Measurements from ENCODE around the gene CALML5.

The CALML5 gene

DNA sequence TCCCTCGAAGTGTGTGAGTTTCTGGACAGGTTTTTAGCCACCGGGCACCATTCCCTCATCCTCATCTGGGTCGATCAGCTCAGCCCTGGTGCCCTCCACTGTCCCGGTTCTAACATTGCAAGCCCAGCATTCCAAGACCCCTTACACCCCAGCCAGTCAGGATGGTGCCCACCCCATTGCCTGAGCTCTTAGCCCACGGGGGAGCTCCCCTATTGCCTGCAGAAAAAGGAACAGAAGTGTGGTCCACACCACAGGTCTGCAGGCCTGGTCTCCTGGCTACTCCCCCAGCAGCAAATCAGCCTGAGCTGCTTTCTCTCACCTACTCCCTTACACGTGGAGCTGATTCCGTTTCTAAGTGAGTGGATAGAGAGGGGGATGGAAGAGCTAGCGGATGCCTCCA, 4.8 kb downstream of the CALML5 start:
- Histone ChIP-seq H3K27me3 (ENCODE audit: control insufficient read depth, low read length) (no peaks in the 10 kb centered on the region; the same call in 1 of the 2 replicates), H3K79me2 (ENCODE audit: control insufficient read depth, low read length) (no peaks in the 10 kb centered on the region), H3K4me3 (ENCODE audit: low read length) (no peak overlapping the region), H3F3A (ENCODE audit: control insufficient read depth, insufficient read depth) (no peaks in the 10 kb centered on the region), H4K20me1 (ENCODE audit: control insufficient read depth, insufficient read depth, low read depth, low read length) (no peaks in the 10 kb centered on the region), H3K4me2 (ENCODE audit: low read length) (no peak overlapping the region), H3K27ac (ENCODE audit: low read depth, low read length) (no peak overlapping the region), H3K9me3 (ENCODE audit: control insufficient read depth, insufficient read depth, low read length) (no peaks in the 10 kb centered on the region), H3K9me2 (replicated peaks; ENCODE audit: control insufficient read depth, low read length) (no peaks in the 10 kb centered on the region), H3K36me3 (ENCODE audit: control insufficient read depth, low read length) (no peaks in the 10 kb centered on the region), H3K4me1 (ENCODE audit: control insufficient read depth, low read length) (peaks cover 11% of the 10 kb centered on the region)
- TF ChIP-seq, protein P1, sequence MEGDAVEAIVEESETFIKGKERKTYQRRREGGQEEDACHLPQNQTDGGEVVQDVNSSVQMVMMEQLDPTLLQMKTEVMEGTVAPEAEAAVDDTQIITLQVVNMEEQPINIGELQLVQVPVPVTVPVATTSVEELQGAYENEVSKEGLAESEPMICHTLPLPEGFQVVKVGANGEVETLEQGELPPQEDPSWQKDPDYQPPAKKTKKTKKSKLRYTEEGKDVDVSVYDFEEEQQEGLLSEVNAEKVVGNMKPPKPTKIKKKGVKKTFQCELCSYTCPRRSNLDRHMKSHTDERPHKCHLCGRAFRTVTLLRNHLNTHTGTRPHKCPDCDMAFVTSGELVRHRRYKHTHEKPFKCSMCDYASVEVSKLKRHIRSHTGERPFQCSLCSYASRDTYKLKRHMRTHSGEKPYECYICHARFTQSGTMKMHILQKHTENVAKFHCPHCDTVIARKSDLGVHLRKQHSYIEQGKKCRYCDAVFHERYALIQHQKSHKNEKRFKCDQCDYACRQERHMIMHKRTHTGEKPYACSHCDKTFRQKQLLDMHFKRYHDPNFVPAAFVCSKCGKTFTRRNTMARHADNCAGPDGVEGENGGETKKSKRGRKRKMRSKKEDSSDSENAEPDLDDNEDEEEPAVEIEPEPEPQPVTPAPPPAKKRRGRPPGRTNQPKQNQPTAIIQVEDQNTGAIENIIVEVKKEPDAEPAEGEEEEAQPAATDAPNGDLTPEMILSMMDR (IDR thresholded peaks at IDR 0.05; ENCODE audit: low read depth, low read length, poor library complexity, severe bottlenecking): no peak
- no peak for TF ChIP-seq EZH2phosphoT487 (IDR thresholded peaks at IDR 0.05; ENCODE audit: borderline replicate concordance, low read length)

GRCh38 chr10:5493691-5494090, 5.7 kb downstream of the CALML5 start:
- no peaks in the 10 kb centered on the region for H3K36me3 ChIP-seq (ENCODE audit: control insufficient read depth, low read length)
- no peaks in the 10 kb centered on the region for H3K79me2 ChIP-seq (ENCODE audit: control insufficient read depth, low read length)

DNA sequence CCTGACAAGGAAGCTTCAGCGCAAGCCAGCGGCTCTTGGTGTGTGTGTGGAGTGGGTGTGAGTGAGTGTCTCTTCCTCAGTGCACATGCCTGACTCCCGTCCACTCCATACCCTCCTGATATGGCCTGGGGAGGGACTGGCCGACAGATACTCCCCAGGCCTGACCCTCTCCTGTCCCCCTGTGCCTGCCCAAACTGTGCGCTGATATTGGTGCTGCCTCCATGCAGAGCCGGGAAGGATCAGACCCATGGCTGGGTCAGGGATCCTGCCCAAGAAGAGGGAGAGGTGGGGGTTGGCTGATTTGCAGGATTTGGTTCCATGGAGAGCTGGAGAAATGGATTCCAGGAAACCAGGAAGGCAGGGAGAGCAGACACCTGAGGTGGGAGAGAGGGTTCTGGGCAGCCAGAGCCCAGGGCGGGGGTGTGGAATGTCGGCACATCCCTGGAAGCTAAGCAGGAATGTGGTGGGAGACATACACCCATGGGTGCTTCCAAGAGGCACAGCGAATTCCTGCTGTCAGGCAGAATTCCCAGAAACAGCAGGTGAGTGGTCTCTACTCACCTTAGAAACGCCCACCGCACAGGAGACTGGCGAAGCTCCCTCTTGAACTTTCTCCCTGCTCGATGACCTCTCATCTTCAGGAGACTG, 6.3 kb downstream of the CALML5 start:
- TF ChIP-seq, protein P1 (IDR thresholded peaks at IDR 0.05; ENCODE audit: low read depth, low read length, poor library complexity, severe bottlenecking): no peak
- TF ChIP-seq EZH2phosphoT487 (IDR thresholded peaks at IDR 0.05; ENCODE audit: borderline replicate concordance, low read length): no peak
- no peak overlapping the region for H3K4me2 ChIP-seq (ENCODE audit: low read length)
- H4K20me1 ChIP-seq (ENCODE audit: control insufficient read depth, insufficient read depth, low read depth, low read length): no peaks in the 10 kb centered on the region
- H3K27ac ChIP-seq (ENCODE audit: low read depth, low read length): no peak overlapping the region
- no peaks in the 10 kb centered on the region for H3F3A ChIP-seq (ENCODE audit: control insufficient read depth, insufficient read depth)
- no peaks in the 10 kb centered on the region for H3K9me3 ChIP-seq (ENCODE audit: control insufficient read depth, insufficient read depth, low read length)
- H3K4me1 ChIP-seq (ENCODE audit: control insufficient read depth, low read length): peaks cover 11% of the 10 kb centered on the region
- no peaks in the 10 kb centered on the region for H3K9me2 ChIP-seq (replicated peaks; ENCODE audit: control insufficient read depth, low read length)
- no peaks in the 10 kb centered on the region for H3K79me2 ChIP-seq (ENCODE audit: control insufficient read depth, low read length)
- H3K4me3 ChIP-seq (ENCODE audit: low read length): no peak overlapping the region
- H3K27me3 ChIP-seq (ENCODE audit: control insufficient read depth, low read length): no peaks in the 10 kb centered on the region; the same call in 1 of the 2 replicates
- H3K36me3 ChIP-seq (ENCODE audit: control insufficient read depth, low read length): no peaks in the 10 kb centered on the region

More at GRCh38 chr10:5493691-5494090, 5.7 kb downstream of the CALML5 start:
- no peaks in the 10 kb centered on the region for H3F3A ChIP-seq (ENCODE audit: control insufficient read depth, insufficient read depth)
- H3K9me3 ChIP-seq (ENCODE audit: control insufficient read depth, insufficient read depth, low read length): no peaks in the 10 kb centered on the region
- no peak overlapping the region for H3K4me3 ChIP-seq (ENCODE audit: low read length)
- no peaks in the 10 kb centered on the region for H4K20me1 ChIP-seq (ENCODE audit: control insufficient read depth, insufficient read depth, low read depth, low read length)
- H3K4me1 ChIP-seq (ENCODE audit: control insufficient read depth, low read length): peaks cover 11% of the 10 kb centered on the region
- H3K9me2 ChIP-seq (replicated peaks; ENCODE audit: control insufficient read depth, low read length): no peaks in the 10 kb centered on the region
- no peak overlapping the region for H3K27ac ChIP-seq (ENCODE audit: low read depth, low read length)
- TF ChIP-seq EZH2phosphoT487 (IDR thresholded peaks at IDR 0.05; ENCODE audit: borderline replicate concordance, low read length): no peak
- TF ChIP-seq, protein P1 (IDR thresholded peaks at IDR 0.05; ENCODE audit: low read depth, low read length, poor library complexity, severe bottlenecking): no peak
- H3K27me3 ChIP-seq (ENCODE audit: control insufficient read depth, low read length): no peaks in the 10 kb centered on the region; the same call in 1 of the 2 replicates
- H3K4me2 ChIP-seq (ENCODE audit: low read length): no peak overlapping the region
